ENCODE results near the gene SORCS3. TPM values are rescaled to one million over a fixed set of nuclear protein-coding genes. Genes with fewer than 3 reads are reported as not detected.
A peak's percentile ranks its signal among the peaks of the same experiment; 100 is the strongest.

Gene SORCS3
- total RNA-seq, 2 donors from 2014 or later, result not detected

- DNase-seq (no peak), ATAC-seq (no peak)
- WGBS, 2 donors, result 45 to 62% methylated on average over 5 of the region's 5 CpGs
- Histone ChIP-seq H3K36me3 (replicated peaks in 1 of 2; ENCODE audit: insufficient read depth in 1 of 2, low read depth in 2 of 2) (no peaks in the 10 kb centered on the region), H3K27me3 (no peaks in the 10 kb centered on the region), H3K4me3 (no peak overlapping the region), H3K4me1 (no peaks in the 10 kb centered on the region), H3K9me3 (no peaks in the 10 kb centered on the region), H3K27ac (no peak overlapping the region)
- TF ChIP-seq CTCF (IDR thresholded peaks at IDR 0.05) (no peak), POLR2A (IDR thresholded peaks at IDR 0.05) (no peak)
- intact Hi-C loops (cut with DNase I), result no loop called here
Observed at GRCh38 chr10:105062951-105063350, 421.9 kb downstream of the SORCS3 start.

DNA sequence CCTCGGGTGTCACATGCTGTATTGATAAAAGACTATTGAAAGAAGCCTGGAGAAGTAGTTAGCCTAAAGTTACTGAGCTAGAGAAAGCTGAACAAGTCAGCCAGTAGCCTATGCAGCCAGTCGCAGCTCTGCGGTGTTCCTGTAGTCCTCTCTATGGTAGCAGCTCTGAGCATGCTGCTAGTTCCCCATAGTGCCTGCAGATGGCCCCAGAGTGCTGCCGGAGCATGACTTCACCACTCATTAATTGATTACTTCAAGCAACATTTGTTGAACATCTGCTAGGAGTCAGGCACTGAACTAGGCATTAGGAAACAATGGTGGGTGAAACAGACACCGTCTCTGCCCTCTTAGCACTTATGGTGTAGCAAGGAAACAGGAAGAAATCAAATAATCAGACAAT lies 422.7 kb downstream of the SORCS3 start:
- H3K27ac ChIP-seq, result no peak overlapping the region
- 15 to 35% methylated on average over 5 of the region's 5 CpGs for WGBS, 2 donors
- DNase-seq, result peak; percentile 56 to 74 (median 73)

DNA sequence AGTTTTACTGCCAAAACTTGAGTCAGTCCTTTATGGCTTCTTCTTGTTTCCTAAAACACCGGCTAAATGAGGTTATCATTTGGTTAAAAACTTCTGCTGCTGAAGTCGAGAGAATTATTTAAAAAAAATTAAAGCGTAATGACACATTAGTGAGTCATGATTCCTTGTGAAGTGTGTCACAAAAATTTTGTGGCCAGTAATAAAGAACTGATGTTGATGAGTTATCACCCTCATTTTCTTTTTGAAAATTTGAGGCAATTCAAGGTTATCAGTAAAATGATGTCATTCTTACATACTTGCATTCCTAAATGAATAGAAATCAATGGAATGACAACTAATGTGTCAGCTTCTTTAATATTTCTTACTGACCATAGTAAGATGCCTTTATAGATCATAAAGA lies 427.4 kb downstream of the SORCS3 start:
- Histone ChIP-seq H3K4me1 (no peaks in the 10 kb centered on the region), H3K4me3 (no peak overlapping the region), H3K27ac (no peak overlapping the region), H3K9me3 (no peaks in the 10 kb centered on the region), H3K36me3 (replicated peaks in 1 of 2; ENCODE audit: insufficient read depth in 1 of 2, low read depth in 2 of 2) (no peaks in the 10 kb centered on the region), H3K27me3 (no peaks in the 10 kb centered on the region)
- ATAC-seq, result no peak
- intact Hi-C loops (cut with DNase I), result no loop called here
- no peak for TF ChIP-seq CTCF (IDR thresholded peaks at IDR 0.05)
- no peak for TF ChIP-seq POLR2A (IDR thresholded peaks at IDR 0.05)
- 62 to 68% methylated on average over 3 of the region's 3 CpGs for WGBS, 2 donors
- DNase-seq, result no peak

More for the DNA sequence above, 422.7 kb downstream of the SORCS3 start:
- H3K36me3 ChIP-seq (replicated peaks in 1 of 2; ENCODE audit: insufficient read depth in 1 of 2, low read depth in 2 of 2), result no peaks in the 10 kb centered on the region
- no peak overlapping the region for H3K4me3 ChIP-seq
- H3K4me1 ChIP-seq, result no peaks in the 10 kb centered on the region
- peak; percentile 82 for ATAC-seq
- intact Hi-C loops (cut with DNase I), result no loop called here
- no peaks in the 10 kb centered on the region for H3K27me3 ChIP-seq
- peak; percentile 46 to 84 (median 69) for TF ChIP-seq CTCF (IDR thresholded peaks at IDR 0.05)
- TF ChIP-seq POLR2A (IDR thresholded peaks at IDR 0.05), result no peak
- no peaks in the 10 kb centered on the region for H3K9me3 ChIP-seq

DNA sequence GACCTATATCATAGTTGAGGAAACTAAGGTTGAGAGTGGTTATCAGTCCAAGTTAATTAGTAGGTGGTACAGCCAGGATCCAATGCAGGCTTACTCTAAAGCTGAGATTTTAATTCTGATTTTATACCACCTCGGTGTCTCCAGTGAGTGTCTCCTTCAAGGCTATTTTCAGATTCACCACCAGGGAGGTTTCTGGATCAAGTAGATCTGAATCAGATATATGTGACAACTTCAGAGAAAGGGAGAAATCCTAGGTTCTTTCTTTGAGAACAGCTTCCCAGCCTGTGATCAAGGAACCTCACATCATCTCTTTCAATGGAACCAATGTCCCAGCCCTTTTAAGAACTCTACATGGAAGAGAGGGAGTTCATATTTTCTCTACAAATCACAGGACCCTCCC lies 429.2 kb downstream of the SORCS3 start:
- 57 to 63% methylated on average over 1 of the region's 1 CpG for WGBS, 2 donors
- no peak overlapping the region for H3K4me3 ChIP-seq
- H3K9me3 ChIP-seq, result no peaks in the 10 kb centered on the region
- H3K36me3 ChIP-seq (replicated peaks in 1 of 2; ENCODE audit: insufficient read depth in 1 of 2, low read depth in 2 of 2), result no peaks in the 10 kb centered on the region
- DNase-seq, result no peak
- no peak overlapping the region for H3K27ac ChIP-seq
- TF ChIP-seq CTCF (IDR thresholded peaks at IDR 0.05), result no peak
- TF ChIP-seq POLR2A (IDR thresholded peaks at IDR 0.05), result no peak
- intact Hi-C loops (cut with DNase I), result no loop called here
- no peaks in the 10 kb centered on the region for H3K4me1 ChIP-seq
- no peak for ATAC-seq
- no peaks in the 10 kb centered on the region for H3K27me3 ChIP-seq

- Histone ChIP-seq H3K27me3 (no peaks in the 10 kb centered on the region), H3K9me3 (no peaks in the 10 kb centered on the region), H3K27ac (no peak overlapping the region), H3K4me3 (no peak overlapping the region), H3K4me1 (no peaks in the 10 kb centered on the region), H3K36me3 (replicated peaks in 1 of 2; ENCODE audit: insufficient read depth in 1 of 2, low read depth in 2 of 2) (no peaks in the 10 kb centered on the region)
- no peak for DNase-seq
- intact Hi-C loops (cut with DNase I), result no loop called here
- WGBS, 2 donors, result 22 to 40% methylated on average over 1 of the region's 1 CpG
- TF ChIP-seq CTCF (IDR thresholded peaks at IDR 0.05) (no peak), POLR2A (IDR thresholded peaks at IDR 0.05) (no peak)
- ATAC-seq, result no peak
Observed at GRCh38 chr10:105070952-105071351, 429.9 kb downstream of the SORCS3 start.

All from body of pancreas (tissue), 4 donors.